SK-N-MC (cell line): ENCODE data around the gene TAF6.

Source experiments
- EZH2 ChIP-seq: fragments of 200-600 bp; sonication (generic); IDR thresholded peaks from one replicate; pipeline ENCODE4 v1.6.1; 2017; ENCODE audit warnings: antibody characterized with exemption
- FOXP2 ChIP-seq: optimal IDR thresholded peaks from 2 replicates; pipeline ENCODE3; 2011; ENCODE audit warnings: mild to moderate bottlenecking, moderate library complexity; ENCODE audit not compliant: insufficient read depth; ENCODE audit errors: extremely low read length, control extremely low read depth
- POLR2AphosphoS5 ChIP-seq: IDR thresholded peaks from 2 replicates; pipeline ENCODE4 v1.6.1; 2012; ENCODE audit warnings: mild to moderate bottlenecking, low read depth, low read length, borderline replicate concordance

DNA sequence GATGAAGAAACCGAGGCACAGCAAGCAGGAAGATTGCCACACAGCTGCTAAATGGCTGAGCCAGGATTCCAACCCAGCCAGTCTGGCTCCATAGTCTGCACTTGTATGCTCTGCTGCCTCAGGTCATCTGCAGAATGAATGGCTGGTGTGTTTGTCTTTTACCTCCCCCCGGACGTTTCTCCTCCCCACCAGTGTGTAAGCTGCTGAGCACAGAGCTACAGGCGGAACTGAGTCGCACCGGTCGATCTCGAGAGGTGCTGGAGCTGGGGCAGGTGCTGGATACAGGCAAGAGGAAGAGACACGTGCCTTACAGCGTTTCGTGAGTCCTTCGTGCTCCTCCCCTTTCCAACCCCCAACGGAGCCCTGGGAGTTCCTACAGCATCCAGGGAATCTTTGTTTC, 2.9 kb upstream of the TAF6 start:
- no peak for TF ChIP-seq POLR2AphosphoS5
- TF ChIP-seq EZH2 = no peak
- TF ChIP-seq FOXP2 = no peak
